Loucy (cell line): ENCODE results near the gene SOBP.

ENCODE experiments used
- CTCF ChIP-seq: fragments of 200-600 bp; sonication (generic); conservative IDR thresholded peaks from 2 replicates; pipeline ENCODE4 v1.5.1; 2014; ENCODE audit warnings: mild to moderate bottlenecking, antibody characterized with exemption, low read length
- EZH2phosphoT487 ChIP-seq: fragments of 200-600 bp; IDR thresholded peaks from 2 replicates; pipeline ENCODE4 v1.6.1; 2018; ENCODE audit warnings: antibody characterized with exemption, mild to moderate bottlenecking, moderate library complexity, borderline replicate concordance

GRCh38 chr6:107655245-107655644 lies 165.3 kb downstream of the SOBP start:
- TF ChIP-seq CTCF (peak; percentile 89), EZH2phosphoT487 (no peak)
